Measurements from ENCODE around the gene MMP17. TPM values are rescaled to one million over a fixed set of nuclear protein-coding genes. Genes with fewer than 3 reads are reported as not detected.

Gene MMP17
- 10 to 100 TPM in 1 of 2 donors, 1 to 10 TPM in 1; 4.6 to 12.1 TPM for total RNA-seq

DNA sequence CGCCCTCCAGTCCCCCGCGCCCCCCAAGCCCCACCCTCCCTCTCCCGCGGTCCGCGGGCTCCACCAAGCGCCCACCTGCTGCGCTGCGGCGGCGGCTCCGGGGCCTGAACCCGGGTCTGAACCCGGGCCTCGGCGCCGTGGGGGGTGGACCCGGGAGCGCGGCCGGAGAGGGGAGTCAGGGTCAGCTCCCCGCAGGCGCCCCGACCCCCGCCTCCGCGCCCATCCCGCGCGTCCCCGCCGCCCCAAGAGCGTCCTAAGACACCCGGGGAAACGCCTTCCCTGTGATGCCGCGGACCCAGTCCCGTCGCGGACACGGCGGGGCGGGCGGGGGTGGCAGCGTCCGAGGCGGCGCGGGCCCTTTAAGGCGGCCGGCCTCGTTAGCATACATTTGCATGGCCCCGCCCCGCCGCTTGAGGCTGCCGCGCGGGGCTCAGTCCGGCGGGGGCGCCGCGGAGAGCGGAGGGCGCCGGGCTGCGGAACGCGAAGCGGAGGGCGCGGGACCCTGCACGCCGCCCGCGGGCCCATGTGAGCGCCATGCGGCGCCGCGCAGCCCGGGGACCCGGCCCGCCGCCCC is at the start of gene MMP17:
MMP17 (plus strand) TSS at position 433 of the 574 bp plus-strand sequence; CDS start at position 535, 102 bp downstream.
- Histone ChIP-seq H3K4me1 (ENCODE audit: control insufficient read depth in 1 of 2, low read depth in 2 of 2) (peaks cover 12 to 37% of the 10 kb centered on the region in 2 donors), H3K27ac (no peak within 1 kb of the TSS), H3K4me3 (peak within 1 kb of the TSS; percentile 73), H3K9me3 (no peaks in the 10 kb centered on the region), H3K27me3 (replicated peaks; ENCODE audit: insufficient read depth) (peaks cover 6% of the 10 kb centered on the region), H3K36me3 (no peaks in the 10 kb centered on the region)
- no peak for ATAC-seq (ENCODE audit: insufficient number of reproducible peaks, low FRiP score, low read depth)
- TF ChIP-seq, protein P1, sequence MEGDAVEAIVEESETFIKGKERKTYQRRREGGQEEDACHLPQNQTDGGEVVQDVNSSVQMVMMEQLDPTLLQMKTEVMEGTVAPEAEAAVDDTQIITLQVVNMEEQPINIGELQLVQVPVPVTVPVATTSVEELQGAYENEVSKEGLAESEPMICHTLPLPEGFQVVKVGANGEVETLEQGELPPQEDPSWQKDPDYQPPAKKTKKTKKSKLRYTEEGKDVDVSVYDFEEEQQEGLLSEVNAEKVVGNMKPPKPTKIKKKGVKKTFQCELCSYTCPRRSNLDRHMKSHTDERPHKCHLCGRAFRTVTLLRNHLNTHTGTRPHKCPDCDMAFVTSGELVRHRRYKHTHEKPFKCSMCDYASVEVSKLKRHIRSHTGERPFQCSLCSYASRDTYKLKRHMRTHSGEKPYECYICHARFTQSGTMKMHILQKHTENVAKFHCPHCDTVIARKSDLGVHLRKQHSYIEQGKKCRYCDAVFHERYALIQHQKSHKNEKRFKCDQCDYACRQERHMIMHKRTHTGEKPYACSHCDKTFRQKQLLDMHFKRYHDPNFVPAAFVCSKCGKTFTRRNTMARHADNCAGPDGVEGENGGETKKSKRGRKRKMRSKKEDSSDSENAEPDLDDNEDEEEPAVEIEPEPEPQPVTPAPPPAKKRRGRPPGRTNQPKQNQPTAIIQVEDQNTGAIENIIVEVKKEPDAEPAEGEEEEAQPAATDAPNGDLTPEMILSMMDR (IDR thresholded peaks at IDR 0.05), result no peak
- DNase-seq (ENCODE audit: low spot score), result no peak

GRCh38 chr12:131779027-131779426 is 49.2 kb upstream of the MMP17 start:
- DNase-seq (ENCODE audit: low spot score) (no peak), ATAC-seq (ENCODE audit: insufficient number of reproducible peaks, low FRiP score, low read depth) (no peak)
- Histone ChIP-seq H3K27me3 (replicated peaks; ENCODE audit: insufficient read depth) (no peaks in the 10 kb centered on the region), H3K4me1 (ENCODE audit: control insufficient read depth in 1 of 2, low read depth in 2 of 2) (peaks cover 4 to 9% of the 10 kb centered on the region in 2 donors), H3K27ac (no peak overlapping the region), H3K36me3 (peaks cover 37% of the 10 kb centered on the region), H3K9me3 (no peaks in the 10 kb centered on the region), H3K4me3 (no peak overlapping the region)
- TF ChIP-seq, protein P1 (IDR thresholded peaks at IDR 0.05), result no peak

- TF ChIP-seq, protein P1 (IDR thresholded peaks at IDR 0.05), result no peak
- no peak for DNase-seq (ENCODE audit: low spot score)
- Histone ChIP-seq H3K27ac (no peak overlapping the region), H3K36me3 (peaks cover 38% of the 10 kb centered on the region), H3K4me1 (ENCODE audit: control insufficient read depth in 1 of 2, low read depth in 2 of 2) (peaks cover 0 to 4% of the 10 kb centered on the region in 2 donors), H3K4me3 (no peak overlapping the region), H3K9me3 (no peaks in the 10 kb centered on the region), H3K27me3 (replicated peaks; ENCODE audit: insufficient read depth) (no peaks in the 10 kb centered on the region)
- ATAC-seq (ENCODE audit: insufficient number of reproducible peaks, low FRiP score, low read depth), result no peak
Measured at GRCh38 chr12:131782061-131782460, 46.1 kb upstream of the MMP17 start.

GRCh38 chr12:131783915-131784541 is 44.2 kb upstream of the MMP17 start:
- Histone ChIP-seq H3K27ac (no peak overlapping the region), H3K4me3 (peak overlapping the region; percentile 2), H3K27me3 (replicated peaks; ENCODE audit: insufficient read depth) (no peaks in the 10 kb centered on the region), H3K36me3 (peaks cover 40% of the 10 kb centered on the region), H3K9me3 (no peaks in the 10 kb centered on the region), H3K4me1 (ENCODE audit: control insufficient read depth in 1 of 2, low read depth in 2 of 2) (peaks cover 0 to 4% of the 10 kb centered on the region in 2 donors)
- no peak for DNase-seq (ENCODE audit: low spot score)
- peak; percentile 50 for ATAC-seq (ENCODE audit: insufficient number of reproducible peaks, low FRiP score, low read depth)
- TF ChIP-seq, protein P1 (IDR thresholded peaks at IDR 0.05), result no peak

GRCh38 chr12:131784909-131785762 is 43.1 kb upstream of the MMP17 start:
- TF ChIP-seq, protein P1 (IDR thresholded peaks at IDR 0.05), result no peak
- peaks cover 0 to 4% of the 10 kb centered on the region in 2 donors for H3K4me1 ChIP-seq (ENCODE audit: control insufficient read depth in 1 of 2, low read depth in 2 of 2)
- no peaks in the 10 kb centered on the region for H3K9me3 ChIP-seq
- H3K4me3 ChIP-seq, result no peak overlapping the region
- no peak for DNase-seq (ENCODE audit: low spot score)
- no peaks in the 10 kb centered on the region for H3K27me3 ChIP-seq (replicated peaks; ENCODE audit: insufficient read depth)
- peaks cover 30% of the 10 kb centered on the region for H3K36me3 ChIP-seq
- H3K27ac ChIP-seq, result no peak overlapping the region
- no peak for ATAC-seq (ENCODE audit: insufficient number of reproducible peaks, low FRiP score, low read depth)
